Ectodermal cell (in vitro differentiated cells): ENCODE measurements around the gene AP2A2.

Experiments used
- H3K27ac ChIP-seq: 2 replicates; pipeline ENCODE4 v1.7.0; 2013; ENCODE audit warnings: mild to moderate bottlenecking, low read depth, low read length; ENCODE audit not compliant: insufficient read depth, poor library complexity, severe bottlenecking
- H3K27me3 ChIP-seq: 2 replicates; pipeline ENCODE4 v1.7.0; 2013; ENCODE audit warnings: mild to moderate bottlenecking, low read length; ENCODE audit not compliant: insufficient read depth, control insufficient read depth, poor library complexity, severe bottlenecking
- H3K36me3 ChIP-seq: one replicate; pipeline ENCODE4 v1.7.0; 2013; ENCODE audit warnings: low read length; ENCODE audit not compliant: control insufficient read depth, insufficient read depth
- H3K4me1 ChIP-seq: one replicate; pipeline ENCODE4 v1.7.0; 2013; ENCODE audit warnings: low read length; ENCODE audit not compliant: control insufficient read depth, insufficient read depth
- H3K4me3 ChIP-seq: 2 replicates; pipeline ENCODE4 v1.7.0; 2013; ENCODE audit warnings: low read depth, low read length, control low read depth; ENCODE audit not compliant: insufficient read depth
- H3K9me3 ChIP-seq: 2 replicates; pipeline ENCODE4 v1.7.0; 2013; ENCODE audit warnings: mild to moderate bottlenecking, low read length, moderate library complexity; ENCODE audit not compliant: control insufficient read depth
- WGBS, 2 experiments: methylation state at CpG; one replicate each; pipeline ENCODE4 v1.1.7; 2013; ENCODE audit warnings: missing lambda C conversion rate in 2 of 2; 5-methylcytosine and 5-hydroxymethylcytosine counted together

Gene AP2A2

DNA sequence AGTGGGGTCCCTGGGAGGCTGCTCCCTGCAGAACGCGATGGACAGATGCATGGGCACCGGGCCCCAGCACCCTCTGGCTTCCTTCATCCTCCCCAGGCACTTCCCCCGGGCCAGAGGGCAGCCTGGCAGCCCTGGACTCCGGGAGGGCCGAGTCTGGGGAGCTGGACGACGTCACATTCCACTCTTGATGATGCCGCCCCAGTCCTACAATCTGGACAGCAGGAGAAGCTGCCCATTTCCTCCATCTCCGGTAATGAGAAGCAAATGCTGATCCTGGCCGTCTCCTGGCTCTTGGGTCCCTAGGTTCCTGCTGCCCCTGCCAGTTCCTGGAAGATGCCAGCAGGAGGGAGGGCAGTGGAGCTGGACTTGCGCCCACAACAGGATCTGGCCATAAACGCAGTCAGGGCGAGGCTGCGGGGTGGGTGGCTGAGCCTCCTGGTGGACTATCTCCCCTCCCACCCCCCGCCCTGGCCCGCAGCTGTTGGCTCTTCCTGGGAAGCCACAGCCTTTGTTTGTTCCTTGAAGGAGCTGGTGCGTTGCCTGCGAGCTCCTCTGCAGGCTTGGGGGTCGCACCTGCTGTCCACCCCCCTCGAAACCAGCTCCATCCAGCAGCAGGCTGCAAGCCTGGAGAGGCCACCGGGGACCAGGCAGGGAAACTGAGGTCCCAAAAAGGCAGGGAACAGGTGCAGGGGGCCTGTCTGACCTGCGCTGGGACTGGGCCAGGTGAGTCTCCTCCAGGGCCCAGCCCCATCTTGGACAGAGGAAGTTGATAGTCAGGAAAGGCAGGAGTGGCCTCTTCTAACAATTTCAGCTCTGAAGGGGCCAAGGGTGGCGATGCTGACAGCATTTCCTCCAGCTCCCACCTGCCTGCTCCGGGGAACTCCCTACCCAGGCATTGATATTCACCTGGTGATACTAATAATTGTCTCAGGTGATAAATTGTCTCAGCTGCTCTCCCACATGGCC, 128.8 kb downstream of the AP2A2 start:
- H3K27ac ChIP-seq, result no peak overlapping the region
- no peak overlapping the region for H3K4me3 ChIP-seq
- H3K36me3 ChIP-seq, result no peaks in the 10 kb centered on the region
- 88 to 89% methylated on average over 25 of the region's 25 CpGs for WGBS, 2 experiments
- H3K4me1 ChIP-seq, result peaks cover 2% of the 10 kb centered on the region
- no peaks in the 10 kb centered on the region for H3K9me3 ChIP-seq
- no peaks in the 10 kb centered on the region for H3K27me3 ChIP-seq

- Histone ChIP-seq H3K36me3 (no peaks in the 10 kb centered on the region), H3K4me3 (no peak overlapping the region), H3K27ac (no peak overlapping the region), H3K9me3 (no peaks in the 10 kb centered on the region), H3K27me3 (no peaks in the 10 kb centered on the region), H3K4me1 (peaks cover 2% of the 10 kb centered on the region)
- 91 to 93% methylated on average over 17 of the region's 17 CpGs for WGBS, 2 experiments
Measured at GRCh38 chr11:1055109-1055703, 129.5 kb downstream of the AP2A2 start.

GRCh38 chr11:1055990-1056771, 130.5 kb downstream of the AP2A2 start:
- 92% methylated on average over 46 of the region's 46 CpGs for whole genome bisulfite sequencing, 2 experiments
- Histone ChIP-seq H3K9me3 (no peaks in the 10 kb centered on the region), H3K4me3 (no peak overlapping the region), H3K27me3 (no peaks in the 10 kb centered on the region), H3K36me3 (no peaks in the 10 kb centered on the region), H3K27ac (no peak overlapping the region), H3K4me1 (peaks cover 2% of the 10 kb centered on the region)

- no peaks in the 10 kb centered on the region for H3K36me3 ChIP-seq
- H3K27ac ChIP-seq, result no peak overlapping the region
- peaks cover 2% of the 10 kb centered on the region for H3K4me1 ChIP-seq
- H3K4me3 ChIP-seq, result no peak overlapping the region
- 94 to 95% methylated on average over 14 to 16 of the region's 16 CpGs for whole genome bisulfite sequencing, 2 experiments
- H3K9me3 ChIP-seq, result no peaks in the 10 kb centered on the region
- no peaks in the 10 kb centered on the region for H3K27me3 ChIP-seq
Measured at GRCh38 chr11:1057806-1058205, 132.1 kb downstream of the AP2A2 start.

GRCh38 chr11:1059759-1060158, 134.1 kb downstream of the AP2A2 start:
- no peaks in the 10 kb centered on the region for H3K4me1 ChIP-seq
- no peak overlapping the region for H3K27ac ChIP-seq
- 74 to 75% methylated on average over 15 of the region's 15 CpGs for WGBS, 2 experiments
- H3K4me3 ChIP-seq, result no peak overlapping the region
- no peaks in the 10 kb centered on the region for H3K9me3 ChIP-seq
- H3K36me3 ChIP-seq, result no peaks in the 10 kb centered on the region
- no peaks in the 10 kb centered on the region for H3K27me3 ChIP-seq

- Histone ChIP-seq H3K36me3 (no peaks in the 10 kb centered on the region), H3K4me1 (no peaks in the 10 kb centered on the region), H3K9me3 (no peaks in the 10 kb centered on the region), H3K27ac (no peak overlapping the region), H3K4me3 (no peak overlapping the region), H3K27me3 (no peaks in the 10 kb centered on the region)
- WGBS, 2 experiments, result 90 to 92% methylated on average over 16 of the region's 16 CpGs
Measured at GRCh38 chr11:1060410-1060809, 134.7 kb downstream of the AP2A2 start.

GRCh38 chr11:1060852-1061616, 135.4 kb downstream of the AP2A2 start:
- WGBS, 2 experiments, result 79 to 81% methylated on average over 17 to 18 of the region's 18 CpGs
- H3K4me3 ChIP-seq, result no peak overlapping the region
- no peaks in the 10 kb centered on the region for H3K4me1 ChIP-seq
- H3K36me3 ChIP-seq, result no peaks in the 10 kb centered on the region
- H3K9me3 ChIP-seq, result no peaks in the 10 kb centered on the region
- no peaks in the 10 kb centered on the region for H3K27me3 ChIP-seq
- H3K27ac ChIP-seq, result no peak overlapping the region
